Activated gamma-delta T cell treated with anti-CD3 and anti-CD28 coated beads, Interleukin-2, amount 50 U/mL, for 16 hours (primary cell): ENCODE results near the gene UNC13A.
"Not testable (repeated sequence)": the region's sequence is repeated elsewhere in the genome, so short reads cannot be mapped to it uniquely, and the experiment has no call there.

Experiments
- DNase-seq: peaks from one replicate; pipeline ENCODE4 v3.0.0-alpha.2; 2020; ENCODE audit warnings: low read depth

The UNC13A gene

GRCh38 chr19:17604372-17605025 is 83.7 kb downstream of the UNC13A start:
- DNase-seq, result no peak

GRCh38 chr19:17602872-17603510 is 85.2 kb downstream of the UNC13A start:
- no peak for DNase-seq

- no peak for DNase-seq
Observed at GRCh38 chr19:17602217-17602616, 85.9 kb downstream of the UNC13A start.

- DNase-seq, result no peak
Observed at GRCh38 chr19:17601683-17602082, 86.5 kb downstream of the UNC13A start.

- no peak for DNase-seq
Observed at GRCh38 chr19:17599780-17600179, 88.4 kb downstream of the UNC13A start.

GRCh38 chr19:17598953-17599352 is 89.2 kb downstream of the UNC13A start:
- DNase-seq, result no peak

GRCh38 chr19:17598063-17598462 is 90.1 kb downstream of the UNC13A start:
- DNase-seq, result not testable (repeated sequence)

- not testable (repeated sequence) for DNase-seq
Observed at GRCh38 chr19:17594296-17594695, 93.9 kb downstream of the UNC13A start.

- no peak for DNase-seq
Observed at GRCh38 chr19:17590866-17591265, 97.3 kb downstream of the UNC13A start.

- DNase-seq, result not testable (repeated sequence)
Observed at GRCh38 chr19:17585395-17585794, 102.8 kb downstream of the UNC13A start.

- no peak for DNase-seq
Observed at GRCh38 chr19:17584132-17584531, 104.0 kb downstream of the UNC13A start.

GRCh38 chr19:17582613-17583012 is 105.5 kb downstream of the UNC13A start:
- DNase-seq, result no peak

- DNase-seq, result no peak
Observed at GRCh38 chr19:17581211-17581874, 106.8 kb downstream of the UNC13A start.

GRCh38 chr19:17580470-17581144 is 107.5 kb downstream of the UNC13A start:
- DNase-seq, result no peak

- no peak for DNase-seq
Observed at GRCh38 chr19:17579661-17580244, 108.4 kb downstream of the UNC13A start.

GRCh38 chr19:17577457-17578097 is 110.6 kb downstream of the UNC13A start:
- DNase-seq, result no peak

GRCh38 chr19:17576758-17577456 is 111.2 kb downstream of the UNC13A start:
- no peak for DNase-seq

GRCh38 chr19:17575871-17576757 is 112.0 kb downstream of the UNC13A start:
- DNase-seq, result no peak

GRCh38 chr19:17572638-17573037 is 115.5 kb downstream of the UNC13A start:
- DNase-seq, result no peak

- DNase-seq, result no peak
Observed at GRCh38 chr19:17570791-17571190, 117.4 kb downstream of the UNC13A start.
